Measurements from ENCODE around the gene PRSS50. TPM values are rescaled to one million over a fixed set of nuclear protein-coding genes. Genes with fewer than 3 reads are reported as not detected.
A peak's percentile ranks its signal among the peaks of the same experiment; 100 is the strongest.

Gene PRSS50
- total and polyA plus RNA-seq, 3 donors from 2014 or later, result 0.92 to 6.2 (median 3.8) TPM

- H3K27me3 ChIP-seq, result no peaks in the 10 kb centered on the region
- no peak overlapping the region for H3K4me3 ChIP-seq
- peak; percentile 72 for DNase-seq
- peak overlapping the region; percentile 15 to 64 for H3K27ac ChIP-seq
- no peaks in the 10 kb centered on the region for H3K9me3 ChIP-seq
- H3K36me3 ChIP-seq (ENCODE audit: low read depth, missing control alignments), result no peaks in the 10 kb centered on the region
- WGBS, 2 donors, result 75 to 94% methylated on average over 2 to 4 of the region's 4 CpGs
- no peak for TF ChIP-seq POLR2A (IDR thresholded peaks at IDR 0.05)
- peak in 1 of 3 experiments; percentile 16 for TF ChIP-seq CTCF (IDR thresholded peaks at IDR 0.05)
- intact Hi-C loops (cut with DNase I; ENCODE audit: low total_unique reads), result no loop called here
- peaks cover 61% of the 10 kb centered on the region for H3K4me1 ChIP-seq
These were observed 21.4 kb downstream of the PRSS50 start for GRCh38 chr3:46695962-46696894.

- H3K27ac ChIP-seq, result peak overlapping the region; percentile 17 to 42
- WGBS, 2 donors, result 53 to 75% methylated on average over 4 to 11 of the region's 11 CpGs
- H3K27me3 ChIP-seq, result no peaks in the 10 kb centered on the region
- peak; percentile 49 for DNase-seq
- intact Hi-C loops (cut with DNase I; ENCODE audit: low total_unique reads), result no loop called here
- TF ChIP-seq POLR2A (IDR thresholded peaks at IDR 0.05) (no peak), CTCF (IDR thresholded peaks at IDR 0.05) (peak in 1 of 3 experiments; percentile 19)
- peaks cover 52% of the 10 kb centered on the region for H3K4me1 ChIP-seq
- H3K9me3 ChIP-seq, result no peaks in the 10 kb centered on the region
- H3K36me3 ChIP-seq (ENCODE audit: low read depth, missing control alignments), result no peaks in the 10 kb centered on the region
- H3K4me3 ChIP-seq, result no peak overlapping the region
These were observed 22.3 kb downstream of the PRSS50 start for GRCh38 chr3:46695177-46695961.

DNA sequence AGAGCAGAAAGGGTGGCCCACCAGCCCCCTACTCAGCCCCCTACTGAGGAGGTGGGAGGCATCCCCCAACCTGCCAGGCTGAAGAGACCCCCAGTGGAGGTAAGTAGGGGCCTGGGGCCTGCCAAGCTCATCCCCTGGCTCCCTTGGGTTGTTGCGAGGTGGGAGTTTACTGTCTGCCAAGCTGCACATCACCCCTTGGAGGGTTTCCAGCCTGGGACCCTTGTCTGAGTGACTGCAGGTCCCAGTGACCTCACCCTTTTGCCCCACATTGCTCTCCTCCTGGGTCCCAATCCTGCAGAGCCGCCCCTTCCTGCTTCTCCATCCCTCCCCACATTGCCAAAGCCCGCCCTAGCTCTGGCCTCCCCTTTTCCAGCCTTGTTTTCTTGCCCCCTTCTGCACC lies 23.1 kb downstream of the PRSS50 start:
- Histone ChIP-seq H3K9me3 (no peaks in the 10 kb centered on the region), H3K4me1 (peaks cover 44% of the 10 kb centered on the region), H3K4me3 (no peak overlapping the region), H3K27ac (peak overlapping the region in 1 of 2 donors; percentile 42), H3K36me3 (ENCODE audit: low read depth, missing control alignments) (no peaks in the 10 kb centered on the region), H3K27me3 (no peaks in the 10 kb centered on the region)
- intact Hi-C loops (cut with DNase I; ENCODE audit: low total_unique reads), result no loop called here
- TF ChIP-seq CTCF (IDR thresholded peaks at IDR 0.05) (no peak), POLR2A (IDR thresholded peaks at IDR 0.05) (no peak)
- no peak for DNase-seq
- WGBS, 2 donors, result 83 to 91% methylated on average over 2 to 3 of the region's 3 CpGs

DNA sequence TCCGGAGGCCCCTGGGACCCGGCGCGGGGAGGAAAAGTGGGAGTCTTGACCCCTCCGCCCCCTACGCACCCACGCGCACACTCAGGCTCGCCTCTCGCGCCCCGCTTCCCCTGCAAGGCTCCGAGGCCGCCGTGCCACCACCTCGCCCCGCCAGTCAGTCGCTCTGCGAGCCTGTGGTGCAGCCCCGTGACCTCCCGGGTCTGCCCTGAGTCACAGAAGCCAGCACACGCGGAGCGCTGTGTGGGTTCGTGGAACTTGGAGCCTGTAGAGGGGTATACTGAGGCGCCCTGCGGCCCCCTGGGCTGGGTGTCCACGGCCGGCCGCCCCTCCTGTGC lies 23.8 kb downstream of the PRSS50 start:
- H3K27ac ChIP-seq, result peak overlapping the region; percentile 10 to 71
- intact Hi-C loops (cut with DNase I; ENCODE audit: low total_unique reads), result no loop called here
- DNase-seq, result peak; percentile 23

More for the DNA sequence above, 23.8 kb downstream of the PRSS50 start:
- Histone ChIP-seq H3K4me1 (peaks cover 41% of the 10 kb centered on the region), H3K9me3 (no peaks in the 10 kb centered on the region), H3K36me3 (ENCODE audit: low read depth, missing control alignments) (no peaks in the 10 kb centered on the region), H3K4me3 (peak overlapping the region; percentile 61 to 68), H3K27me3 (no peaks in the 10 kb centered on the region)
- 8% methylated on average over 27 of the region's 30 CpGs; no CpG with 5 or more reads in 1 of the 2 donors for WGBS, 2 donors
- TF ChIP-seq POLR2A (IDR thresholded peaks at IDR 0.05), result no peak
- TF ChIP-seq CTCF (IDR thresholded peaks at IDR 0.05), result no peak
